BJ (cell line): Measurements from ENCODE around the gene CACNA1C. TPM values are rescaled to one million over a fixed set of nuclear protein-coding genes. Genes with fewer than 3 reads are reported as not detected.
A peak's percentile ranks its signal among the peaks of the same experiment; 100 is the strongest.
"Not testable (repeated sequence)": the region's sequence is repeated elsewhere in the genome, so short reads cannot be mapped to it uniquely, and the experiment has no call there.

Experiments
- CTCF ChIA-PET: fragments of 350-600 bp; formaldehyde crosslinking; extraction: SDS; loops from one replicate; lab custom pipeline; 2021; ENCODE audit warnings: antibody characterized with exemption, inconsistent platforms; lab: Yijun Ruan, JAX
- POLR2A ChIA-PET: fragments of 300-600 bp; sonication (Branson Sonifier 250); formaldehyde crosslinking; extraction: SDS; loops from one replicate; lab custom pipeline; 2021; ENCODE audit warnings: antibody characterized with exemption; lab: Charles Lee
- DNase-seq: peaks from one replicate; pipeline ENCODE4 v3.0.0-alpha.2; 2011; ENCODE audit warnings: low read depth
- H3K27me3 ChIP-seq: 2 replicates; pipeline ENCODE4 v1.6.0; 2011; ENCODE audit warnings: low read length; ENCODE audit not compliant: control insufficient read depth, insufficient read depth
- H3K36me3 ChIP-seq: 2 replicates; pipeline ENCODE4 v1.5.1; 2011; ENCODE audit warnings: low read length; ENCODE audit not compliant: control insufficient read depth, insufficient read depth
- H3K4me3 ChIP-seq: 2 replicates; pipeline ENCODE4 v1.5.1; 2011; ENCODE audit warnings: low read depth, mild to moderate bottlenecking, control low read depth, low read length
- polyA plus RNA-seq: library from polyadenylated mRNA; depleted of rRNA; stranded (reverse); fragments of >200 nt; gene quantifications from 2 replicates; pipeline ENCODE4 v1.2.3, GENCODE V29; 2011
- TF ChIP-seq, protein P1 (sequence below): IDR thresholded peaks from 2 replicates; pipeline ENCODE4 v1.5.1; 2011; ENCODE audit warnings: low read depth, mild to moderate bottlenecking, control low read depth, inconsistent platforms, low read length, moderate library complexity; ENCODE audit not compliant: insufficient read depth

Gene CACNA1C
- polyA plus RNA-seq, 1 experiment: 14.7 TPM

DNA sequence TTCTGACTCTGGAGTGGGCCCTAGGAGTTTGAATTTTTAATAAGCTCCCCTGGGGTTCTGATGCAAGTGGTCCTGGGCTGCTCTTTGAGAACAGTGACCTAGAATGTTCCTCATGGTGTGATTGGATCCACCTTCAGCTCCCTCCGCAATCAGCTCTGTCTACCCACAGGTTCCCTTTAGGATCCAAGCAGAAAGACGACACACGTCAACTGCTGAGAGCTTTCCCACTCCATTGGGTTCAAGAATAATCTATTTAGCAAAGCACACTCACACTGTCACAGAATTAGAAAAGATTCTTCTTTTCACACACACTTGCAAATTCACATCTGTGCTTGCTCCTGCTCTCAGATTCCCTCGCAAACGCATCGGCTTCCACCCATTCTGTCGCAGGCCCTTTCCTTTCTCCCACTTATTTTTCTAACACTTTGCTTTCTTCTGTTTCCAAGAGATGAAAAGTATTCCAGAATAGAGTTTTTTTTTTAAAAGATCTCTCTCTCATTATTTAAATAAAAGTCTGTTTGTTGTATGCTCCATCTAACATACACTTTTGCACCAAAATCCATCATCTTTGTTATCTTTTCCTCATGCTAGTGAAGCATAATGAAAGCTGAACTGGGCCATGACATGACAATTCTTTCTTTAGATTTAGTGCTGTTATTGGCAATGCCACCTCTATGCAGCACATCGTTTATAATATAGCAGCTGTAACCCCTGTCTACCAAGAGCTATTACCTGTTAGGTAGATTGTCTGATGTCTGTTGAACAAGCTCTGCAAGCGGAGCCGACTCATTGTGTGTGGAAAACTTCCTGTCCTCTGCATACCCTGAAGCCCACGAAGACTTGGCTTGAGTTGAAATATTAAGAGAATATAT lies 73.1 kb downstream of the CACNA1C start:
- H3K36me3 ChIP-seq: peaks cover 11% of the 10 kb centered on the region
- no peak overlapping the region for H3K4me3 ChIP-seq
- ChIA-PET POLR2A (interaction anchor here (0.7 kb wide), 1 partner anchor 121 kb away, joined by 4 read pairs; no protein-coding TSS in a partner anchor), CTCF (no interaction called here)
- TF ChIP-seq, protein P1, sequence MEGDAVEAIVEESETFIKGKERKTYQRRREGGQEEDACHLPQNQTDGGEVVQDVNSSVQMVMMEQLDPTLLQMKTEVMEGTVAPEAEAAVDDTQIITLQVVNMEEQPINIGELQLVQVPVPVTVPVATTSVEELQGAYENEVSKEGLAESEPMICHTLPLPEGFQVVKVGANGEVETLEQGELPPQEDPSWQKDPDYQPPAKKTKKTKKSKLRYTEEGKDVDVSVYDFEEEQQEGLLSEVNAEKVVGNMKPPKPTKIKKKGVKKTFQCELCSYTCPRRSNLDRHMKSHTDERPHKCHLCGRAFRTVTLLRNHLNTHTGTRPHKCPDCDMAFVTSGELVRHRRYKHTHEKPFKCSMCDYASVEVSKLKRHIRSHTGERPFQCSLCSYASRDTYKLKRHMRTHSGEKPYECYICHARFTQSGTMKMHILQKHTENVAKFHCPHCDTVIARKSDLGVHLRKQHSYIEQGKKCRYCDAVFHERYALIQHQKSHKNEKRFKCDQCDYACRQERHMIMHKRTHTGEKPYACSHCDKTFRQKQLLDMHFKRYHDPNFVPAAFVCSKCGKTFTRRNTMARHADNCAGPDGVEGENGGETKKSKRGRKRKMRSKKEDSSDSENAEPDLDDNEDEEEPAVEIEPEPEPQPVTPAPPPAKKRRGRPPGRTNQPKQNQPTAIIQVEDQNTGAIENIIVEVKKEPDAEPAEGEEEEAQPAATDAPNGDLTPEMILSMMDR: no peak
- DNase-seq: no peak
- no peaks in the 10 kb centered on the region for H3K27me3 ChIP-seq

DNA sequence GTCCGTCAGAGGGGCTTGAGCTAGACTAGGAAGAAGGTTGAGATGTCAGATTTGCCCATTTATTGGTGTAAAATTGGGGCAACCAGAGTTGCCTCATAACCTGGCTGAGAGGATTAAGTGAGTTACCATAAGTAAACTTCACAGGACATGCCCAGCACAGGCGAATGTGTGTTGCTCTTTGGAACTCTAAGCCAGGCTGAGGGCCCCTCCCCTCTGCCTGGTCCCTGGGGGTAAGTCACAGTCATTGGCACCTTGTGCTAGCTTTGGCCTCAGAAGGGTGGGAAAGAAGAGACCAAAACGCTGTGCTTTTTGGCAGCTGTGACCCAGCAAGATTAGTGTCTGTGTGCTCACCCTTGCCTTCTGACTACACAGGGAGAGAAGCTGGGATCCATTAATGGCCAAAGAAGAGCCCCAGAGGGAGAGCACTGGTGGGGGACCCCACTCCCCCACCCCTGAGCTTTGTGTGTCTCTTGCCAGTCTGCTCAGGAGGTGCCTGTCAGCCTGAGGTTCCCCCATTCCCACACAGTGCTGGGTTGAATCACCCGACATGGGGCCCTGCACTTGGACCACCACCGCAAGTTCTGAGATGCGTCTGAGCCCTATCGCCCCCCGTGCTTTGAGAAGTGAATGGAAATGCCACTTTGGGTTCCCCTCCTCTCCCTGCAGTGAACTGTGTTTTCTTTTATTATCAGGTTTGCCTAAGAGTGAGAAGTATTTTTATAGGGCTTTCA lies 74.1 kb downstream of the CACNA1C start:
- POLR2A ChIA-PET: interaction anchor here (0.7 kb wide), 1 partner anchor 120 kb away, joined by 4 read pairs; no protein-coding TSS in a partner anchor
- peaks cover 7% of the 10 kb centered on the region for H3K36me3 ChIP-seq
- TF ChIP-seq, protein P1: no peak
- CTCF ChIA-PET: no interaction called here
- H3K27me3 ChIP-seq: no peaks in the 10 kb centered on the region
- no peak overlapping the region for H3K4me3 ChIP-seq
- DNase-seq: no peak

DNA sequence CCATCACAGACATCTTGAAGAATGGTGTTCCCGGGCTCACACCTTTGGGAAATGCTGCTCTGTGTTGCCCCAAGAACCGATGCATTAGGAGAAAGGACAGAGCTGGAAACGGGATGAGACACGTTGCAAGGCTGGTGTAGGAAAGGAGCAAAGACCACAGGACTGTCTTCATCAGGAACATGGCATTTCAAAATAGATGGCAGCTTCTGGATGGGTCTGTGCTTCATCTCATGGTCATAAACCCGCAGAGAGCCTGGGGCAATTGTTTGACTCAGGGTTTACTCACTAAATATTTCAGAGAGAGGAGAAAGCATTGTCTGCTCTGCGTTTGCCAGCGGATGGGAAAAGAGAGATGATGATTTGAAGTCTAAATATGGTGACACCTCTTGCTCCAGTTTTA lies 76.3 kb downstream of the CACNA1C start:
- Histone ChIP-seq H3K4me3 (no peak overlapping the region), H3K27me3 (no peaks in the 10 kb centered on the region), H3K36me3 (peaks cover 6% of the 10 kb centered on the region)
- ChIA-PET CTCF (interaction anchor here (1.0 kb wide), 1 partner anchor 16 kb away, joined by 3 read pairs; no protein-coding TSS in a partner anchor), POLR2A (no interaction called here)
- DNase-seq: peak; percentile 78
- TF ChIP-seq, protein P1: no peak

DNA sequence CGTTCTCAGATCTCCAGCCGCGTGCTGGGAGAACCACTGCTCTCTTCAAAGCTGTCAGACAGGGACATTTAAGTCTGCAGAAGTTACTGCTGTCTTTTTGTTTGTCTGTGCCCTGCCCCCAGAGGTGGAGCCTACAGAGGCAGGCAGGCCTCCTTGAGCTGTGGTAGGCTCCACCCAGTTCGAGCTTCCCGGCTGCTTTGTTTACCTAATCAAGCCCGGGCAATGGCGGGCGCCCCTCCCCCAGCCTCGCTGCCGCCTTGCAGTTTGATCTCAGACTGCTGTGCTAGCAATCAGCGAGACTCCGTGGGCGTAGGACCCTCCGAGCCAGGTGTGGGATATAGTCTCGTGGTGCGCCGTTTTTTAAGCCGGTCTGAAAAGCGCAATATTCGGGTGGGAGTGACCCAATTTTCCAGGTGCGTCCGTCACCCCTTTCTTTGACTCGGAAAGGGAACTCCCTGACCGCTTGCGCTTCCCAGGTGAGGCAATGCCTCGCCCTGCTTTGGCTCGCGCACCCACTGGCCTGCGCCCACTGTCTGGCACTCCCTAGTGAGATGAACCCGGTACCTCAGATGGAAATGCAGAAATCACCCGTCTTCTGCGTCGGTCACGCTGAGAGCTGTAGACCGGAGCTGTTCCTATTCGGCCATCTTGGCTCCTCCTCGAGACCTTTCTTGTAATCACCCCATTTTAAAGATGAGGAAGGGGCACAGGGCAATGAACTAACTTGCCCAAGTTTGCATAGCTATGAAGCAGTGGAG lies 83.1 kb downstream of the CACNA1C start:
- peaks cover 15% of the 10 kb centered on the region for H3K36me3 ChIP-seq
- CTCF ChIA-PET, H3K27me3 ChIP-seq, POLR2A ChIA-PET, H3K4me3 ChIP-seq, DNase-seq: not testable (repeated sequence)

DNA sequence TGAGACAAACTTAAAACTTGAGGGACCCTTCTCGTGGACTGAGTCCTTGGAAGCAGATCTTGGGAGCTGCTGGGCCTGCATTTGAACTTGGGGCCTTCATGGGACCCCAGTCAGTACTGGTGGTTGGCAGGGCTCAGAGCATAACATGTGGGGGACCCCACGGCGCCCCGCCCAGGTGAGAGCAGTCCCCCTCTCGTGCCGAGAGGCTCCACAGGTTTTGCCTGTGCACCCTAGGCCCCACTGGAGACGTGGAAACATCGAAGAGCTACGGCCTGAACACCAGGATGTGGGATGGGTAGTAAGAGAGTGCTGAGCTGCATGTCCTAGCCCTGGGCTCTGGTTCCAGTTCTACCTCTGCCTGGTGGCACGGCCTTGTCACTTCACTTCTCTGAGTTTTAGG lies 84.1 kb downstream of the CACNA1C start:
- ChIA-PET POLR2A (no interaction called here), CTCF (no interaction called here)
- Histone ChIP-seq H3K36me3 (peaks cover 15% of the 10 kb centered on the region), H3K4me3 (no peak overlapping the region), H3K27me3 (no peaks in the 10 kb centered on the region)
- TF ChIP-seq, protein P1: no peak
- DNase-seq: no peak
